AG04449 (cell line): ENCODE results near the gene FAH.

ENCODE experiments used
- CTCF ChIA-PET: fragments of 350-600 bp; formaldehyde crosslinking; extraction: SDS; loops from one replicate; lab custom pipeline; 2021; ENCODE audit warnings: antibody characterized with exemption; lab: Yijun Ruan, JAX
- POLR2A ChIA-PET: fragments of 400-600, 350-600 bp; formaldehyde crosslinking; extraction: SDS; loops from one replicate; lab custom pipeline; 2020; ENCODE audit warnings: antibody characterized with exemption, inconsistent platforms; lab: Yijun Ruan, JAX
- DNase-seq: peaks from one replicate; pipeline ENCODE4 v3.0.0-alpha.2; 2010; ENCODE audit warnings: low read depth, low spot score
- H3K4me3 ChIP-seq: 2 replicates; pipeline ENCODE4 v1.5.1; 2011; ENCODE audit warnings: low read depth, mild to moderate bottlenecking, control low read depth, low read length
- CTCF ChIP-seq: IDR thresholded peaks from one replicate; pipeline ENCODE4 v1.5.1; 2011; ENCODE audit warnings: mild to moderate bottlenecking, moderate library complexity, low read length, control low read depth, inconsistent platforms; ENCODE audit not compliant: insufficient read depth; ENCODE audit errors: missing control alignments

The FAH gene

DNA sequence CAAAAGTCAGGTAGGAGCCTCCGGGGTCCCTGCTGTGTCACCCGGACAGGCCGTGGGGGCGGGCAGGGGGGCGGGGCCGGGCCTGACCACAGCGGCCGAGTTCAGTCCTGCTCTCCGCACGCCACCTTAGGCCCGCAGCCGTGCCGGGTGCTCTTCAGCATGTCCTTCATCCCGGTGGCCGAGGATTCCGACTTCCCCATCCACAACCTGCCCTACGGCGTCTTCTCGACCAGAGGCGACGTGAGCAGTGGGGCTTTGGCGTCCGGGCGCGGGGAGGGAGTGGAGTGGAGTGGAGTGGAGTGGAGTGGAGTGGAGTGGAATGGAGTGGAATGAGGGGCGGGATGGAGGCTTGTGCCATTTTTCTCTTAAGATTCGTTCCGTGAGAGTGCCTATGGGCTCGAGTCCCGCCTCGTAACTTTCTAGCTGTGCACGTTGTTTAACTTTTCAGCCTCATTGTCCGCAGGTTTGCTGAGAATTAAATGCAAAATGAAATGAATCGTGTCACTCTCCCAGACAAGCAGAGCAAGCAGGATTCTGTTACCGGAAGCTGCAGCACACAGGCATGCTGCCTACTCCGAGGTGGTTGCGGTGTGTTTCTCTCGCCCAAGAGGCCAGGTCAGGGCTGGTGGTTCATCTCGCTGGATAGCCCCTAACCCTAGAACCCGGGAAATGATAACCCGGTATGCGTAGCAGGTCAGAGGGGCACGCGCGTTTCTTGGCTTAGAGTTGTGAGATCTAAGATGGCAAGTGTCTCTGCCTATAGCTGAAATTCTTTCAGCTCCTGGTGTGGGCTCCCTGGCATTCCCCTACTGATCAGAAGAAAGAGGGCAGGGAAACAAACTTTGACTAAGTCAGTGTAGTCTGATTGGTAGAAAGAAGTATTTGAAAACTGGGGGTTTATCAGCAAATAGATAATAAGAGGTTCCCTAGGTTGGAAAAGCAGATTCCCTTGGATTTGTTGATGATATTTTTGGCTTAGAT lies at the start of gene FAH:
TSS of gene FAH (plus strand) at position 104 of the 981 bp plus-strand sequence. CDS start at position 160, 56 bp downstream.
- no peak for TF ChIP-seq CTCF
- no peak for DNase-seq
- POLR2A ChIA-PET = no interaction called here
- CTCF ChIA-PET = no interaction called here
- H3K4me3 ChIP-seq = peak within 1 kb of the TSS; percentile 88

GRCh38 chr15:80105193-80105592 lies 47.6 kb upstream of the FAH start:
- no peak overlapping the region for H3K4me3 ChIP-seq
- no peak for DNase-seq
- no peak for TF ChIP-seq CTCF
- ChIA-PET POLR2A (no interaction called here), CTCF (no interaction called here)

- POLR2A ChIA-PET = no interaction called here
- H3K4me3 ChIP-seq = no peak overlapping the region
- CTCF ChIA-PET = no interaction called here
- DNase-seq = no peak
- TF ChIP-seq CTCF = no peak
Measured at GRCh38 chr15:80105595-80105994, 47.2 kb upstream of the FAH start.

DNA sequence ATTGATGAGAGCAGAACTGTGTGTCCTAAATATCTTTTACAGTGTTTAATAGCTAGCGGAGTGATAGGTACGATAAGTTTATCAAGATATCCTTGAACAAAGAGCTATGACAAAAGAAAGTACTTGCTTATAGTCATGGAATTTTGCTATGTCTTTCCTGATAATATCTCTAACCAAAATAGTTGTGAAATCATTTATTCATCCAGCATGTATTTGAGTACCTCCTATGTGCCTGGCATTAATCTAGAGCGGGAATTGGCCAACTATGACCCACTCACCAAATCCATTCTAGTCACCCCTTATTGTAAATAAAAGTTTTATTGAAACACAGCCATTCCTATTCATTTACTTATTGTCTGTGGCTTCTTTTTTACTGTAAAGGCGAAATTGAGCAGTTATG lies 46.7 kb upstream of the FAH start:
- ChIA-PET CTCF (no interaction called here), POLR2A (no interaction called here)
- no peak for TF ChIP-seq CTCF
- no peak overlapping the region for H3K4me3 ChIP-seq
- no peak for DNase-seq

GRCh38 chr15:80107204-80107603 lies 45.6 kb upstream of the FAH start:
- CTCF ChIA-PET = no interaction called here
- no peak for DNase-seq
- no peak overlapping the region for H3K4me3 ChIP-seq
- no peak for TF ChIP-seq CTCF
- POLR2A ChIA-PET = no interaction called here

- POLR2A ChIA-PET = interaction anchor here (0.6 kb wide), 1 partner anchor 129 kb away, joined by 3 read pairs; no protein-coding TSS in a partner anchor
- TF ChIP-seq CTCF = no peak
- H3K4me3 ChIP-seq = no peak overlapping the region
- CTCF ChIA-PET = no interaction called here
- no peak for DNase-seq
Measured at GRCh38 chr15:80107774-80108173, 45.0 kb upstream of the FAH start.
